Psoas muscle (tissue), 8 donors: Measurements from ENCODE around the gene HPGDS. TPM values are rescaled to one million over a fixed set of nuclear protein-coding genes. Genes with fewer than 3 reads are reported as not detected.

ENCODE experiments used
- ATAC-seq, 4 donors: fragments of 200-7000 bp; cut with Tn5 transposase; one replicate each; pipeline ENCODE4 v1.9.1; 2020; ENCODE audit warnings: moderate library complexity in 3 of 4, mild to moderate bottlenecking in 2 of 4
- DNase-seq, 2 donors: peaks; one replicate each; pipeline ENCODE4 v3.0.0-alpha.2; 2020
- H3K27ac ChIP-seq: fragments of 200-600 bp; one replicate; pipeline ENCODE4 v1.8.0; 2022
- H3K27me3 ChIP-seq, 3 donors: fragments of 200-600 bp in 1 of 3; one replicate each; pipeline versions ENCODE4 v1.6.1 to v1.8.0; 2013 to 2022; ENCODE audit warnings: low read length in 2 of 3, mild to moderate bottlenecking in 2 of 3, moderate library complexity in 1 of 3; ENCODE audit not compliant: insufficient read depth in 3 of 3
- H3K36me3 ChIP-seq, 2 donors: fragments of 200-600 bp in 1 of 2; one replicate each; pipeline versions ENCODE4 v1.6.1 to v1.8.0; 2013 to 2022; ENCODE audit warnings: low read depth in 1 of 2, mild to moderate bottlenecking in 1 of 2, moderate library complexity in 1 of 2; ENCODE audit not compliant: insufficient read depth in 1 of 2
- H3K4me1 ChIP-seq: fragments of 200-600 bp; one replicate; pipeline ENCODE4 v1.8.0; 2022
- H3K4me3 ChIP-seq: fragments of 200-600 bp; one replicate; pipeline ENCODE4 v1.8.0; 2022; ENCODE audit warnings: mild to moderate bottlenecking
- H3K9me3 ChIP-seq: fragments of 200-600 bp; one replicate; pipeline ENCODE4 v1.8.0; 2022
- WGBS, 3 donors: extraction: QIAGEN DNeasy Blood & Tissue Kit; methylation state at CpG; one replicate each; pipeline versions ENCODE4 v1.1.6 to v1.1.7; 2013; 5-methylcytosine and 5-hydroxymethylcytosine counted together
- intact Hi-C, 2 donors: fragments of 100-400 bp; cut with DNase I; formaldehyde crosslinking; loops; one replicate each; pipeline versions ENCODE4 v1.11.0 to v1.14.2; 2022
- polyA plus RNA-seq, 3 donors: library from polyadenylated mRNA; stranded (reverse); fragments of 200-250 nt; gene quantifications; one replicate each; pipeline ENCODE4 v1.2.3, GENCODE V29; 2013
- total RNA-seq, 4 donors: library from RNA; stranded (reverse); fragmentation: NEBNext Ultra II Directional in 2 of 4; extraction: Animal tissue kit (Norgen Biotek cat#: 25700) in 2 of 4; gene quantifications; one replicate each; pipeline versions ENCODE4 v1.2.1 to v1.2.4, GENCODE V29; 2021 to 2023
- TF ChIP-seq, protein P1 (sequence below): fragments of 200-600 bp; IDR thresholded peaks from one replicate; pipeline ENCODE4 v1.8.0; 2022; ENCODE audit warnings: antibody characterized with exemption
- donor health status: healthy with polysubstance abuse.
- donor health status: DM: no; HTN: no; CAD: no; lungs with moderate emphysema.
- donor health status: Bipolar disorder and iron deficiency.
- donor health status: healthy.
- donor health status: DM: yes; HTN: yes; CAD: no.
- donor health status: DM: no; HTN: no; CAD: no.
- donor health status: DM: no; HTN: no; CAD: no.
- donor health status: DM: yes; HTN: yes; CAD: no.

The HPGDS gene
- total and polyA plus RNA-seq, 7 donors = 0.06 to 0.79 (median 0.39) TPM

DNA sequence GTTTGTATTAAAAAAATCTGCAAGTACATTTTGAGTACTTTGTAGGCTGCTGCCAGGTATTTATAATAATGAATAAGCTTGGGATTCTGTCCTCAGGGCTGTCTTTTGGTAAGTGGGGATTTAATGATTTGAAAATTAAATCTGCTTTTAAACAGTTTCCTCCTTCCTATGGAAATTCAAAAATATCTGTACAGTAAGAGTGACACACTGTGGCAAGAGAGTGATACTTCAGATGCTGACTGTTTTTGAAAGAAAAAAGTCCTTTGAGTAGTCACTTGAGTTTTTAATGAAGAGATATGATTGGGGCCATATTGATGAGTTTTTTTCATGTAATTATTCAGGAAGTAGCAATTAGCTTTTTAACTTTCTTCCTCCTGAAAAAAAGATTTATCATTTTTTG is 85.8 kb downstream of the HPGDS start:
- DNase-seq = no peak
- Histone ChIP-seq H3K27ac (no peak overlapping the region), H3K27me3 (no peaks in the 10 kb centered on the region), H3K36me3 (peaks cover 0 to 55% of the 10 kb centered on the region in 2 donors), H3K4me1 (no peaks in the 10 kb centered on the region), H3K4me3 (no peak overlapping the region), H3K9me3 (no peaks in the 10 kb centered on the region)
- intact Hi-C loops = no loop called here
- TF ChIP-seq, protein P1, sequence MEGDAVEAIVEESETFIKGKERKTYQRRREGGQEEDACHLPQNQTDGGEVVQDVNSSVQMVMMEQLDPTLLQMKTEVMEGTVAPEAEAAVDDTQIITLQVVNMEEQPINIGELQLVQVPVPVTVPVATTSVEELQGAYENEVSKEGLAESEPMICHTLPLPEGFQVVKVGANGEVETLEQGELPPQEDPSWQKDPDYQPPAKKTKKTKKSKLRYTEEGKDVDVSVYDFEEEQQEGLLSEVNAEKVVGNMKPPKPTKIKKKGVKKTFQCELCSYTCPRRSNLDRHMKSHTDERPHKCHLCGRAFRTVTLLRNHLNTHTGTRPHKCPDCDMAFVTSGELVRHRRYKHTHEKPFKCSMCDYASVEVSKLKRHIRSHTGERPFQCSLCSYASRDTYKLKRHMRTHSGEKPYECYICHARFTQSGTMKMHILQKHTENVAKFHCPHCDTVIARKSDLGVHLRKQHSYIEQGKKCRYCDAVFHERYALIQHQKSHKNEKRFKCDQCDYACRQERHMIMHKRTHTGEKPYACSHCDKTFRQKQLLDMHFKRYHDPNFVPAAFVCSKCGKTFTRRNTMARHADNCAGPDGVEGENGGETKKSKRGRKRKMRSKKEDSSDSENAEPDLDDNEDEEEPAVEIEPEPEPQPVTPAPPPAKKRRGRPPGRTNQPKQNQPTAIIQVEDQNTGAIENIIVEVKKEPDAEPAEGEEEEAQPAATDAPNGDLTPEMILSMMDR = no peak
- ATAC-seq = no peak

DNA sequence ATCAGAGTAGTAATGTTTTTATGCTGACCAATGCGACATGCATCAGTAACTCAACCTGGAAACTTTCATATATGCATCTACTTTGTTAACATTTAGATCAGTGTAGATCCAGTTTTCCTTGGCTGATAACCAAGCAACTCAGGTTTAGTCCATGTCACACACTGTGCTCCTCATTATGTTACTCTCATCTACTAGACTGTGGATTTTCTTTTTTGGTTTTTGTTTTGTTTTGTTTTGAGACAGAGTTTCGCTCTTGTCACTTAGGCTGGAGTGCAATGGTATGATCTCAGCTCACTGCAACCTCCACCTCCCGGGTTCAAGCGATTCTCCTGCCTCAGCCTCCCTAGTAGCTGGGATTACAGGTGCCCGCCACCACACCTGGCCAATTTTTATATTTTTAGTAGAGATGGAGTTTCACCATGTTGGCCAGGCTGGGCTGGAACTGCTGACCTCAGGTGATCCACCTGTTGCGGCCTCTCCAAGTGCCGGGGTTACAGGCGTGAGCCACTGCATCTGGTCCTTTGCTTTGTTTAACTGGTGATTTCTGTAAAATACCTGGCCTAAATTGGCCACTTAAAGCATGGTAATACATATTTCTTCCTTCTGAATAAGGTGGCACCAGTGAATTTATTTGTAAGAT is 86.4 kb downstream of the HPGDS start:
- no peak overlapping the region for H3K4me3 ChIP-seq
- ATAC-seq = no peak
- H3K27me3 ChIP-seq = no peaks in the 10 kb centered on the region
- intact Hi-C loops = no loop called here
- H3K4me1 ChIP-seq = no peaks in the 10 kb centered on the region
- TF ChIP-seq, protein P1 = no peak
- no peaks in the 10 kb centered on the region for H3K9me3 ChIP-seq
- H3K36me3 ChIP-seq = peaks cover 0 to 57% of the 10 kb centered on the region in 2 donors
- H3K27ac ChIP-seq = no peak overlapping the region
- 92 to 95% (median 94%) methylated on average over 8 of the region's 8 CpGs for WGBS, 3 donors
- DNase-seq = no peak

DNA sequence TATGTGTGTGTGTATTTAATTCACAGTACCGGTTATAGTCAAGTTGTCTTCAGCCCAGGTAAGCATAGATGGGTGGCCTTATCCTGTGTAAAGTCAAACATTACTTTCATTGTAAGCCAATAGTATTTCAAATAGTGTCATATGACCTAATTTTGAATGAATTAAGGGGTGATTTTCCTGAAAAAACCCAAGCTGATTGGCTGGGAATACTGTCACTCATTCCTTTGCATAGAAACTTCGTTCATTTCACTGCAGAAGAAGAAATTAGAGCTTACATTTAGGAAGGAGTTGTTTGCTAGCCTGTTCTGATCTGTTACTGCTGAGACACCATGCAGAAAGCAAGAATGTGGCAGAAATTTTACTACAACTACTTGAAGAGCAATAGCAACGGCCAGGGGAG is 89.6 kb downstream of the HPGDS start:
- Histone ChIP-seq H3K27ac (no peak overlapping the region), H3K27me3 (no peaks in the 10 kb centered on the region), H3K4me3 (no peak overlapping the region), H3K4me1 (no peaks in the 10 kb centered on the region), H3K36me3 (peaks cover 0 to 52% of the 10 kb centered on the region in 2 donors), H3K9me3 (no peaks in the 10 kb centered on the region)
- 84 to 94% (median 85%) methylated on average over 3 of the region's 3 CpGs for WGBS, 3 donors
- TF ChIP-seq, protein P1 = no peak
- intact Hi-C loops = no loop called here
- no peak for ATAC-seq
- DNase-seq = no peak

- H3K4me1 ChIP-seq = no peaks in the 10 kb centered on the region
- TF ChIP-seq, protein P1 = no peak
- intact Hi-C loops = no loop called here
- no peak overlapping the region for H3K4me3 ChIP-seq
- no peak for DNase-seq
- H3K27ac ChIP-seq = no peak overlapping the region
- peaks cover 4 to 55% of the 10 kb centered on the region in 2 donors for H3K36me3 ChIP-seq
- ATAC-seq = no peak
- no peaks in the 10 kb centered on the region for H3K27me3 ChIP-seq
- H3K9me3 ChIP-seq = no peaks in the 10 kb centered on the region
Observed at GRCh38 chr4:94251094-94251493, 91.5 kb downstream of the HPGDS start.

Other genes starting within 250 kb of the HPGDS start
- 10 to 100 TPM in 1 of 4 donors, 1 to 10 TPM in 3; 7.9 to 10.5 (median 8.8) TPM for gene SMARCAD1, start 135.0 kb downstream of the HPGDS start, total RNA-seq
- 1 to 10 TPM; 5.0 to 9.3 (median 8.1) TPM for gene SMARCAD1, start 135.0 kb downstream of the HPGDS start, polyA plus RNA-seq
- gene PDLIM5, start 109.1 kb upstream of the HPGDS start, total RNA-seq = 100 to 1,000 TPM; 459 to 840 (median 509) TPM
- gene PDLIM5, start 109.1 kb upstream of the HPGDS start, polyA plus RNA-seq = 100 to 1,000 TPM; 215 to 533 (median 426) TPM